ENCODE results near the gene MBNL2. TPM values are rescaled to one million over a fixed set of nuclear protein-coding genes. Genes with fewer than 3 reads are reported as not detected.

The MBNL2 gene
- total RNA-seq, 1 experiment from 2014 or later = 74.3 TPM

DNA sequence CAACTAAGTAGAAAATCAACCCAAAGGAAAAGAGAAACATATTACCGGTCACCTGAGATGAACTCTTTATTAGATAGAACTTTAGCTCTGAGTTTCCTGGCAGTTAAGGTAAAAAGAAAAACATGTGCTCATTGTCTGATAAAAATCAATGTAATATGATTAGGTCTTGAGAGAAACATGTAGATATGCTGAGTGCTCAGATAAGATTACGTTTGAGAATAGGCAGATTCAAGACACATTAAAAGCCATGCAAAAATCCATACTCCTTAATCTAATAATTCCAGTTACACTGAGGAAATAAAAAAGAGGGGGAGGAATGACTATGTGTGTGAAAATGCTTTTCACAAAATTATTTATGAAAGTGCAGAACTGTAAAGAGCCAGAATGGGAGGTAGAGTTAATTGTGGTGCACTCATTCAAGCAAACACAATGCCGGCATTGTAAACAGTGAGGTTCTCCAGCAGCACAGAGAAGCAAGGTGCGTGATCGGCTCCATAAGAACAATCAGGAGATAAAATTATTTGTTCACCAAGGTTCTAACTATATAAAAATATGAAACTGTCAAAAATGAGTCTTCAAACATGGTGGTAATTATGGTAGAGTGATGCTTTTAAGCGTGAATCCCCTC is 88.8 kb downstream of the MBNL2 start:
- TF ChIP-seq, protein P1, sequence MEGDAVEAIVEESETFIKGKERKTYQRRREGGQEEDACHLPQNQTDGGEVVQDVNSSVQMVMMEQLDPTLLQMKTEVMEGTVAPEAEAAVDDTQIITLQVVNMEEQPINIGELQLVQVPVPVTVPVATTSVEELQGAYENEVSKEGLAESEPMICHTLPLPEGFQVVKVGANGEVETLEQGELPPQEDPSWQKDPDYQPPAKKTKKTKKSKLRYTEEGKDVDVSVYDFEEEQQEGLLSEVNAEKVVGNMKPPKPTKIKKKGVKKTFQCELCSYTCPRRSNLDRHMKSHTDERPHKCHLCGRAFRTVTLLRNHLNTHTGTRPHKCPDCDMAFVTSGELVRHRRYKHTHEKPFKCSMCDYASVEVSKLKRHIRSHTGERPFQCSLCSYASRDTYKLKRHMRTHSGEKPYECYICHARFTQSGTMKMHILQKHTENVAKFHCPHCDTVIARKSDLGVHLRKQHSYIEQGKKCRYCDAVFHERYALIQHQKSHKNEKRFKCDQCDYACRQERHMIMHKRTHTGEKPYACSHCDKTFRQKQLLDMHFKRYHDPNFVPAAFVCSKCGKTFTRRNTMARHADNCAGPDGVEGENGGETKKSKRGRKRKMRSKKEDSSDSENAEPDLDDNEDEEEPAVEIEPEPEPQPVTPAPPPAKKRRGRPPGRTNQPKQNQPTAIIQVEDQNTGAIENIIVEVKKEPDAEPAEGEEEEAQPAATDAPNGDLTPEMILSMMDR (IDR thresholded peaks at IDR 0.05; ENCODE audit: unreplicated experiment) = no peak
- Mint-ChIP-seq H3K27me3 (ENCODE audit: insufficient read depth, unreplicated experiment) (no peaks in the 10 kb centered on the region), H3K9me3 (ENCODE audit: unreplicated experiment) (no peaks in the 10 kb centered on the region), H3K27ac (ENCODE audit: low read depth, unreplicated experiment) (no peak overlapping the region), H3K36me3 (ENCODE audit: insufficient read depth, unreplicated experiment) (peaks cover 8% of the 10 kb centered on the region), H3K4me1 (ENCODE audit: insufficient read depth, unreplicated experiment) (peaks cover 23% of the 10 kb centered on the region), H3K4me3 (ENCODE audit: unreplicated experiment) (no peak overlapping the region)
- no TSS peak for BruUV-seq (replicated peaks)
- ChIA-PET POLR2A (interaction anchor here (0.7 to 1.6 kb wide), 2 partner anchors 16 to 19 kb away, joined by 3 to 4 read pairs; no protein-coding TSS in a partner anchor), CTCF (interaction anchor here (0.5 to 1.4 kb wide), 5 partner anchors 12 to 1012 kb away, joined by 3 to 5 read pairs (median 3); no protein-coding TSS in a partner anchor)
- DNase-seq (ENCODE audit: unreplicated experiment) = no peak
- intact Hi-C loops (cut with micrococcal nuclease) = no loop called here

DNA sequence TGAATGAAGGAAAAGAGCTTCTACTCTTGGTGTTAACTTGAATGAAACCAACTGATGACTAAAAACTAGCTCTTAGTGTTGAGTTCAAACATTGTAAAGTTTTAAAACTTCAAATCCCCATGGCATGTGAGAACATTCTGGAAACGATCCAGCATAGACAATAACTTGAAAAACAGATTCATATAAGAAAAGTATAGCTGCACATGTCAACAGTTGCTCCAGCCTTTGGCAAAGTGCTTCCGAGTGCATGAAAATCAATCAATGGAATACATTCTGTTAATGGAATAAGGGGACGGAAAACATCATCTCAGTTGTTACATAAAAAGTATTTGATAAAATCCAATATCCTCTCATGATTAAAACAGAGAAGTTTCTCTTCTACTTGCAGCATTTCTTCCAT is 89.8 kb downstream of the MBNL2 start:
- intact Hi-C loops (cut with micrococcal nuclease) = no loop called here
- BruUV-seq (replicated peaks) = no TSS peak
- DNase-seq (ENCODE audit: unreplicated experiment) = no peak
- Mint-ChIP-seq H3K9me3 (ENCODE audit: unreplicated experiment) (no peaks in the 10 kb centered on the region), H3K27me3 (ENCODE audit: insufficient read depth, unreplicated experiment) (no peaks in the 10 kb centered on the region), H3K4me1 (ENCODE audit: insufficient read depth, unreplicated experiment) (peaks cover 16% of the 10 kb centered on the region), H3K27ac (ENCODE audit: low read depth, unreplicated experiment) (no peak overlapping the region), H3K36me3 (ENCODE audit: insufficient read depth, unreplicated experiment) (peaks cover 12% of the 10 kb centered on the region), H3K4me3 (ENCODE audit: unreplicated experiment) (no peak overlapping the region)
- ChIA-PET CTCF (interaction anchor here (0.6 to 1.4 kb wide), 5 partner anchors 13 to 99 kb away, joined by 3 to 5 read pairs (median 3); no protein-coding TSS in a partner anchor), POLR2A (interaction anchor here (0.7 to 1.0 kb wide), 2 partner anchors 10 to 1172 kb away, joined by 3 to 4 read pairs; no protein-coding TSS in a partner anchor)
- TF ChIP-seq, protein P1 (IDR thresholded peaks at IDR 0.05; ENCODE audit: unreplicated experiment) = no peak

DNA sequence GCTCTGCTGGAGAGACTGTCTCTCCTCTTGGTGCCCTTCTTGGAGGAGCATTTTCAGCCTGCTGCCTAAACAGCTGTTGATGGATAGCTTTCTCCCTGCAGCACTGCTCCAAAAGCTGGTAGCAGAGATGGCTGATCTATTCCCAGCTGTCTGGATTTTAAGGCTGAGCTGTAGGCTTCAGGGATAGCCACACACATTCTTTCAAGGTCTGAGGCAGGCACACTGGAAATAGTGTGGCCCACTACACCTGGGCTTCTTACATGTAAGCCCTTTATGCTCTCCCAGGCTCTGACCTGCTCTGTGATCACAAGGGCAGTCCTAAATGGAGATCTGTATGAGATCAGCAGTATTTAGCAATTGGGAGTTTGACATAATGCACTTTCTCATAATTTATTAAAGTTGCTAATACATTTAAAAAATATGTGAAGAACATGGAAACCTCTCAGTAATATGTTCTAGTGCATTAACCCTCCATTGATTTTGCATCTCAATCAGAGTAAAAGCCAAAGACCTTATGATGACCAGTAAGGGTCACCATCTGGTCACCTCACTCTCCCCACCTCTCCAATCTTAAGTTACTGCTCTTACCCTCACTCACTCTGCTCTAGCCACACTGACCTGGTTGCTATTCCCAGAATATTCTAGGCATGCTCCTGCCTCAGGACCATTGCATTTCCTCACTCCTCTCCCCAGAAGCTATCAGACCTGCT is 91.6 kb downstream of the MBNL2 start:
- H3K27ac Mint-ChIP-seq (ENCODE audit: low read depth, unreplicated experiment) = no peak overlapping the region
- DNase-seq (ENCODE audit: unreplicated experiment) = no peak
- POLR2A ChIA-PET = interaction anchor here (2.6 kb wide), 1 partner anchor 91 kb away, joined by 7 read pairs; the partner anchor contains the start of gene MBNL2
- no peaks in the 10 kb centered on the region for H3K9me3 Mint-ChIP-seq (ENCODE audit: unreplicated experiment)
- H3K4me3 Mint-ChIP-seq (ENCODE audit: unreplicated experiment) = no peak overlapping the region
- no TSS peak for BruUV-seq (replicated peaks)
- CTCF ChIA-PET = interaction anchor here (0.6 to 2.0 kb wide), 7 partner anchors 45 to 462 kb away, joined by 3 to 5 read pairs (median 3); no protein-coding TSS in a partner anchor
- intact Hi-C loops (cut with micrococcal nuclease) = no loop called here
- TF ChIP-seq, protein P1 (IDR thresholded peaks at IDR 0.05; ENCODE audit: unreplicated experiment) = no peak
- H3K4me1 Mint-ChIP-seq (ENCODE audit: insufficient read depth, unreplicated experiment) = peaks cover 3% of the 10 kb centered on the region
- no peaks in the 10 kb centered on the region for H3K27me3 Mint-ChIP-seq (ENCODE audit: insufficient read depth, unreplicated experiment)
- H3K36me3 Mint-ChIP-seq (ENCODE audit: insufficient read depth, unreplicated experiment) = peaks cover 12% of the 10 kb centered on the region

- intact Hi-C loops (cut with micrococcal nuclease) = no loop called here
- no peak for DNase-seq (ENCODE audit: unreplicated experiment)
- no TSS peak for BruUV-seq (replicated peaks)
- Mint-ChIP-seq H3K36me3 (ENCODE audit: insufficient read depth, unreplicated experiment) (peaks cover 5% of the 10 kb centered on the region), H3K4me1 (ENCODE audit: insufficient read depth, unreplicated experiment) (no peaks in the 10 kb centered on the region), H3K4me3 (ENCODE audit: unreplicated experiment) (no peak overlapping the region), H3K27ac (ENCODE audit: low read depth, unreplicated experiment) (no peak overlapping the region), H3K9me3 (ENCODE audit: unreplicated experiment) (no peaks in the 10 kb centered on the region), H3K27me3 (ENCODE audit: insufficient read depth, unreplicated experiment) (no peaks in the 10 kb centered on the region)
- TF ChIP-seq, protein P1 (IDR thresholded peaks at IDR 0.05; ENCODE audit: unreplicated experiment) = no peak
- ChIA-PET CTCF (interaction anchor here (0.7 kb wide), 1 partner anchor 93 kb away, joined by 3 read pairs; no protein-coding TSS in a partner anchor), POLR2A (no interaction called here)
Measured at GRCh38 chr13:97316390-97316789, 94.3 kb downstream of the MBNL2 start.

Data from MCF 10A (cell line).